Osteoblast (primary cell): Measurements from ENCODE around the gene SLC1A2. TPM values are rescaled to one million over a fixed set of nuclear protein-coding genes. Genes with fewer than 3 reads are reported as not detected.
A peak's percentile ranks its signal among the peaks of the same experiment; 100 is the strongest.

Source experiments
- DNase-seq: peaks from one replicate; pipeline ENCODE4 v3.0.0; 2011; ENCODE audit warnings: low spot score, mixed read lengths; ENCODE audit not compliant: insufficient read length; ENCODE audit errors: missing footprints
- H2AFZ ChIP-seq: 2 replicates; pipeline ENCODE4 v1.6.0; 2011; ENCODE audit warnings: mild to moderate bottlenecking, low read length
- H3K27ac ChIP-seq: 2 replicates; pipeline ENCODE4 v1.5.1; 2011; ENCODE audit warnings: mild to moderate bottlenecking, low read depth, low read length, moderate library complexity
- H3K27me3 ChIP-seq: 2 replicates; pipeline ENCODE4 v1.6.0; 2012; ENCODE audit warnings: mild to moderate bottlenecking, control low read depth, inconsistent platforms, low read length, moderate library complexity; ENCODE audit not compliant: insufficient read depth
- H3K36me3 ChIP-seq: 2 replicates; pipeline ENCODE4 v1.5.1; 2011; ENCODE audit warnings: mild to moderate bottlenecking, low read length, control low read depth, moderate library complexity; ENCODE audit not compliant: insufficient read depth
- H3K4me1 ChIP-seq: 2 replicates; pipeline ENCODE4 v1.5.1; 2011; ENCODE audit warnings: mild to moderate bottlenecking, low read length, control low read depth, moderate library complexity; ENCODE audit not compliant: insufficient read depth
- H3K4me2 ChIP-seq: 2 replicates; pipeline ENCODE4 v1.6.0; 2011; ENCODE audit warnings: mild to moderate bottlenecking, low read length; ENCODE audit not compliant: insufficient read depth
- H3K4me3 ChIP-seq: fragments of 200-600 bp; sonication (generic); 3 replicates; pipeline ENCODE4 v1.5.1; 2012; ENCODE audit warnings: mild to moderate bottlenecking, low read length, inconsistent platforms; ENCODE audit not compliant: insufficient read depth
- H3K79me2 ChIP-seq: 2 replicates; pipeline ENCODE4 v1.6.0; 2012; ENCODE audit warnings: mild to moderate bottlenecking, low read length, control low read depth, inconsistent platforms; ENCODE audit not compliant: insufficient read depth
- H3K9me3 ChIP-seq: 2 replicates; pipeline ENCODE4 v1.5.1; 2011; ENCODE audit warnings: low read depth, low read length, control low read depth
- H4K20me1 ChIP-seq: 2 replicates; pipeline ENCODE4 v1.6.0; 2012; ENCODE audit warnings: mild to moderate bottlenecking, low read length, control low read depth; ENCODE audit not compliant: insufficient read depth
- CTCF ChIP-seq: IDR thresholded peaks from 2 replicates; pipeline ENCODE4 v1.5.1; 2011; ENCODE audit warnings: mild to moderate bottlenecking, low read depth, low read length, moderate library complexity; ENCODE audit errors: extremely low read depth
- total RNA-seq: library from RNA; depleted of rRNA; stranded (reverse); fragments of >200 nt; gene quantifications from 2 replicates; pipeline ENCODE4 v1.2.3, GENCODE V29; 2012

SLC1A2 gene
- total RNA-seq, 1 donor: 0.72 TPM

DNA sequence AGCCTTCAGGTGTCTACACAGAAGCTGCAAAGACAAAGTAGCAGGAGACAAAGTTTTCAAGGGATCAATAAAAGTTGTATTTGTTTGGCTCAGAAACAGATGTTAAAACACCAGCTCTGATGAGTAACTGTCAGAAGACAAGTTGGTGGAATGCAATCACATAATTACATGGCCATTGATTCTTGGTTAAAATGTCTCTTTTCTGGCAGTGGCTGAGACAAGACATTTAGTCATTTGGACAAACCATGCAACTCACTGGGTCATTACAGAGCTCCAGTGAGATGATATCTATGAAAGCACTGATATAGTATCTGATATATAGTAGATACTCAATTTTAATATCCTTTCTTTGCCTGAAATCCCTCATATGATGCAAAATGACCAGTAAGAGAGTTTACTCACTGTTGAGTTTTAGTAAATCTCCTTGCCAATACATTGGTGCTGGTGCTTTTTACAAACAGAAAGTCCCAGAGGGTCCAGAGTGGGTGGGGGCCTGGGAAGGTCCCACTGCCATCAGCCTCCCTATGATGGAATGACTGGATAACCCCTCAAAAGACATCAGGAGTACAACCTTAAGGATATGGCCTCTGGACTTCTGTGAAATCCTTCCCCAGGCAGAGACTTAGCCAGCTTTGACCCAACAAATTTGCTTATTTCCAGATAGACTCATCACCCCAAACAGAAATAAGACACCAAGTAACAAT, 95.0 kb downstream of the SLC1A2 start:
- no peak for TF ChIP-seq CTCF
- Histone ChIP-seq H3K4me1 (peaks cover 16% of the 10 kb centered on the region), H3K36me3 (no peaks in the 10 kb centered on the region), H3K79me2 (no peaks in the 10 kb centered on the region), H3K4me2 (no peak overlapping the region), H4K20me1 (no peaks in the 10 kb centered on the region), H2AFZ (no peak overlapping the region), H3K4me3 (no peak overlapping the region), H3K9me3 (no peaks in the 10 kb centered on the region), H3K27me3 (no peaks in the 10 kb centered on the region), H3K27ac (no peak overlapping the region)
- no peak for DNase-seq

DNA sequence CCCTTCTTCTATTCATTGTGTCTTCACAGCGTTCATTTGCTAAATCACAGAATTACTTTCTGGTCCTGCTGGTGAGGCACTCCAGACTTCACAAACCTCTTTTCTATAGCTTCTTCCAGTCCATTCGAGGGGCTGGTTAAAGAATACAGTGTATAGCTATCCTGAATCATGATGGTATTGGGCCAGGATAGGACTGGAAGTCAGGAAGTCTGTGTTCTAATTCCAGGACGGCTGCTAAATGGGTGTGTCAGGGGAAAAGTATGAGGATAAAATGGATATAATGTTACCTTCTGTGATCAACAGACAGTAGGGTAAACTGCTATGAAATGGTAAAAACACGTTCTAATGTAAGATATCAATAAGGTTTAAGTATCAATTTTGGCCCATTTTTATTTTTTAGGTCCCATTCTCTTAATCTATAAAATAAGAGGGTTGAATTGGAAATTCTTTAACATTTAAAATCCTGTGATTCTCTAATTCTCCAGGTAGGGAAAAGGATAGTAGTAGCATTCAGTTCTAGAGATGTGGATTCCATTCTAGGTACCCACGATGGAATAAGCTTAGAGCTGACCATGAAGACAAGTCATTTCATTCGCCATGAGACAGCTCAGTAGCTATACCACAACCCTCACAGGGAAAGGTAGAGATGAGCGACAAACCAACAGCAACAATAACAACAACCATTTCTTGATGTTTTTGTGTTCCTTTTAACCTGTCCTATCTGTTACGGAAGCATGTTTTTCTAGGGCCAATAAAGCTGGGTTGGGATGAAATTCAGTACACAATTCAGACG, 96.1 kb downstream of the SLC1A2 start:
- no peaks in the 10 kb centered on the region for H4K20me1 ChIP-seq
- no peak for TF ChIP-seq CTCF
- no peak for DNase-seq
- no peaks in the 10 kb centered on the region for H3K79me2 ChIP-seq
- H3K4me3 ChIP-seq: no peak overlapping the region
- H3K9me3 ChIP-seq: no peaks in the 10 kb centered on the region
- peaks cover 16% of the 10 kb centered on the region for H3K4me1 ChIP-seq
- no peak overlapping the region for H3K4me2 ChIP-seq
- no peak overlapping the region for H3K27ac ChIP-seq
- H2AFZ ChIP-seq: no peak overlapping the region
- no peaks in the 10 kb centered on the region for H3K27me3 ChIP-seq
- no peaks in the 10 kb centered on the region for H3K36me3 ChIP-seq

DNA sequence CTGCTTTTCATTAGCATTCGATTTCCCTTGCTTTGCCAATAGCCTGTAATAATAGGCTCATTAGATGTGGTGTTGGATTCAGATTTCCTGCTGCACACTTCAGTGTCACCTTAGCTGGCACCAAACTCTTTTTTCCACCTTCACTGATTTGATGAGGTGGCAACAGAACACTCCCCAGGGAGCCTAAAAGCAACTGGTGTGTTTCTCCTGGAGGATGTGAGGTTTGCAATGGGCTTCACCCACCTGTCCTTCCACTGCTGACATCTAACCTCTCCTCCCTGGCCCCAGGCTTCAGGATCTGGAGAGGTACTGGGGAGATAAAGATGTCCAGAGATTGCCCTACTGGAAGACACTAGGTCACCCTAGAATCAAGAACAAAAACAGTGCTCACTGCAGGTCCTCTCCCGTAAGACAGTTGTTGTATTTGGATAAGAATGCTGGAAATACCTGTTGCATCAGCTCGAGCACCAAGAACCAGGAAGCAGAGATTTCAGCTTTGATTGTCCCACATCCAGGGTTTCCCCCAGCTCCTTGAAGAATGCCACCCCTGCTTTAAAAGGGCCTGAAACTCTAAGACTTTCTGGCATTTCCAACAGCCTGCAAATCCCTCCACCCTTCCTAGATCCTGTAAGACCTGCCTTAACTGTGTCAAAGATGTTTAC, 96.9 kb downstream of the SLC1A2 start:
- H3K27ac ChIP-seq: peak overlapping the region; percentile 9
- H3K4me1 ChIP-seq: peaks cover 16% of the 10 kb centered on the region
- no peak overlapping the region for H2AFZ ChIP-seq
- no peak overlapping the region for H3K4me3 ChIP-seq
- no peak for DNase-seq
- H3K79me2 ChIP-seq: no peaks in the 10 kb centered on the region
- H3K4me2 ChIP-seq: no peak overlapping the region
- no peaks in the 10 kb centered on the region for H4K20me1 ChIP-seq
- H3K27me3 ChIP-seq: no peaks in the 10 kb centered on the region
- no peaks in the 10 kb centered on the region for H3K36me3 ChIP-seq
- no peak for TF ChIP-seq CTCF
- H3K9me3 ChIP-seq: no peaks in the 10 kb centered on the region
